GM10266 (cell line): Measurements from ENCODE around the gene PVALEF.

Source experiments
- DNase-seq: peaks from one replicate; pipeline ENCODE4 v3.0.0; 2012; ENCODE audit errors: extremely low spot score
- TF ChIP-seq, protein P1 (sequence below): IDR thresholded peaks from 2 replicates; pipeline ENCODE4 v1.5.1; 2012; ENCODE audit warnings: mild to moderate bottlenecking, low read depth; ENCODE audit not compliant: control insufficient read depth, insufficient read depth; ENCODE audit errors: missing control alignments

PVALEF gene

DNA sequence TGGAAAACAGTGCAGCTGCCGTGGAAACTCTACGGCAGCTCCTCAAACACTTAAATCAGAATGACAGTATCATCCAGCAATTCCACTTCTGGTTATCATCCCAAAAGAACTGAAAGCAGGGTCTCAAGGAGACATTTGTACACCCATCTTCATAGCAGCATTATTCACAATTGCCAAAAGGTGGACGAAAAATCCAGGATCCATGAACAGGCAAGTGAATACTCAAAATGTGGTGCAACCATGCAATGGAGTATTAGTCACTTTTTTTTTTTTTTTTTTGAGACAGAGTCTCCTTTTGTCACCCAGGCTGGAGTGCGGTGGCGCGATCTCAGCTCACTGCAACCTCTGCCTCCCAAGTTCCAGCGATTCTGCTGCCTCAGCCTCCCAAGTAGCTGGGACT lies 11.4 kb downstream of the PVALEF start:
- TF ChIP-seq, protein P1, sequence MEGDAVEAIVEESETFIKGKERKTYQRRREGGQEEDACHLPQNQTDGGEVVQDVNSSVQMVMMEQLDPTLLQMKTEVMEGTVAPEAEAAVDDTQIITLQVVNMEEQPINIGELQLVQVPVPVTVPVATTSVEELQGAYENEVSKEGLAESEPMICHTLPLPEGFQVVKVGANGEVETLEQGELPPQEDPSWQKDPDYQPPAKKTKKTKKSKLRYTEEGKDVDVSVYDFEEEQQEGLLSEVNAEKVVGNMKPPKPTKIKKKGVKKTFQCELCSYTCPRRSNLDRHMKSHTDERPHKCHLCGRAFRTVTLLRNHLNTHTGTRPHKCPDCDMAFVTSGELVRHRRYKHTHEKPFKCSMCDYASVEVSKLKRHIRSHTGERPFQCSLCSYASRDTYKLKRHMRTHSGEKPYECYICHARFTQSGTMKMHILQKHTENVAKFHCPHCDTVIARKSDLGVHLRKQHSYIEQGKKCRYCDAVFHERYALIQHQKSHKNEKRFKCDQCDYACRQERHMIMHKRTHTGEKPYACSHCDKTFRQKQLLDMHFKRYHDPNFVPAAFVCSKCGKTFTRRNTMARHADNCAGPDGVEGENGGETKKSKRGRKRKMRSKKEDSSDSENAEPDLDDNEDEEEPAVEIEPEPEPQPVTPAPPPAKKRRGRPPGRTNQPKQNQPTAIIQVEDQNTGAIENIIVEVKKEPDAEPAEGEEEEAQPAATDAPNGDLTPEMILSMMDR: no peak
- no peak for DNase-seq

DNA sequence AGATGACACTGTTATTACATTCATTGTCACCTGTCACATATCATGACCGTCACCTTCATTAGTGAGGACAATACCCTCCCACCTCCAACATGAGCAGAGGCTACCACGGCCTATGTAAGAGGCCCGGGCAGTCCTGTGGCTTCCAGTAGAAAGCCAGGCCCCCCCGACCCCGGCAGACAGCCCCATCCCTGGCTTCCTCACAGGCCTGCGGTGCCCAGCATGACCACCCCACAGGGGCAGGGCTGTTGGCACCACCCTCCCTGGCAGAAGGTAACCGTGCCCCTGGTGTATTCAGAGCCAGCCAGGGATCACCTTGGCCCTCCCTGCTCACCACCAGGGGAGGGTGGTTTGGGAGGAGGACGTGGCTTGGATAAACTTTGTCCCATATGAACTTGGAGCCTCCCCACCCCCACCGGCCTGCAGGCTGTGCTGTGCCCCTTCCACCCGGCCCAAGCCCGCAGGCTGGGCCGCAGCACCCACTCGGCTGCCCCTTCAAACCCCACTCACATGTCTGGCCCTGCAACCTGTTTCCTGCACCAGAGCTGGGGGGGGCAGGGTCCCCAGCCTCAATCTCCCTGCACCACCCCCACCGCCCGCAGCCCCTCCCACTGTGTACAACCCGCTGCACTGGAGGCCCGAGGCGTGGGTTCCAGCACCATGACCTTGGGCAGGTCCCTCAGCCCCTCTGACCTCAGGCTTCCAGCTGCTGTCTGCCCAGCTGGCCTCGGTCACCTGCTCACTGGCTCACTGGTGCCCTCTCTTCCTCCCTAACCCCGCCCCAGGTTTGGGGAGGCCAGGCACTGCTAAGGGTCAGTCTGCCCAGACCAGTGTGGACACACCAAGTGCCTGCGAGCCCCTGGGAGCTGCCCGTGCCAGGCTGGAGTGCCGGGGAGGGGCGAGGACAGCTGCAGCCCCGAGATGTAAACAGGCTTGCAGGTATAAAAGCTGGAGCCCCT lies 13.1 kb downstream of the PVALEF start:
- DNase-seq: no peak
- TF ChIP-seq, protein P1: no peak

DNA sequence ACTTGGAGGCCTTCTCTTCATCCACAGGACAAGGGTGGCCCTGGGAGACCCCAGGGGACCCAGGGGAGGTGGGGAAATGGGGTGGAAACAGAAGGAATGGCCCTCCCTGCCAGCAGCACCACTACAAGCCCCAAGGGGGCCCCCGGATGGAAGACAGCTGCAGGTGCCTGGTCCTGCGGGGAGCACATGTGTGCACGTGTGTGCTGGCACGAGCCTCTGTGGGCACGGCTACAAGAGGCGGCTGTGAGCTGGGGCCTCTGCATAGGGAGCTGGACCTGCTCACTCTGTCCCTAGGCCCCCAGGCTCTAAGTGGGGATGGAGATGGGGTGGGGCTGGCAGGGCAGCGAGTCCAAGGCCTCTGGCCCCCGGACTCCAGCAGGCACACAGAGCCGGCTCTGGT lies 13.9 kb downstream of the PVALEF start:
- DNase-seq: no peak
- TF ChIP-seq, protein P1: no peak

DNA sequence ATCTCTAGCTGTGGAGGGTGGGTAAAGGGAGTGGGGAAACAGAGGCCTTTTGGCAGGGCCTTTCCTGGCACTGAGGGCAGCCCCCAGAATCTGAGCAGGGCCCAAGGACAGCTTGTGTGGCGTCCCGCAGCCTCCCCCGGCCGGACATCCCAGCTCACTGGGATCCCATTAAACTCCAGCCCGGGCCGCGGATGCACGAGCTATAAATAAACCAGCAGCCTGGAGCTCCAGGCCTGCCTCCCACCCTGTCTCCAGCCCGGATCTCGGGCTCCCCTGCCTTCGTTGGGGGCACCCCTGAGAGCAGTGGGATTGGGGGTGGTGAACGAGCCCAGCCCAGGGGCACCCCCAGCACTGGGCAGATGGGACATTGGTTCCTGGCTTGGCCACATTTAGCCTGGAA lies 14.6 kb downstream of the PVALEF start:
- DNase-seq: no peak
- TF ChIP-seq, protein P1: no peak

DNA sequence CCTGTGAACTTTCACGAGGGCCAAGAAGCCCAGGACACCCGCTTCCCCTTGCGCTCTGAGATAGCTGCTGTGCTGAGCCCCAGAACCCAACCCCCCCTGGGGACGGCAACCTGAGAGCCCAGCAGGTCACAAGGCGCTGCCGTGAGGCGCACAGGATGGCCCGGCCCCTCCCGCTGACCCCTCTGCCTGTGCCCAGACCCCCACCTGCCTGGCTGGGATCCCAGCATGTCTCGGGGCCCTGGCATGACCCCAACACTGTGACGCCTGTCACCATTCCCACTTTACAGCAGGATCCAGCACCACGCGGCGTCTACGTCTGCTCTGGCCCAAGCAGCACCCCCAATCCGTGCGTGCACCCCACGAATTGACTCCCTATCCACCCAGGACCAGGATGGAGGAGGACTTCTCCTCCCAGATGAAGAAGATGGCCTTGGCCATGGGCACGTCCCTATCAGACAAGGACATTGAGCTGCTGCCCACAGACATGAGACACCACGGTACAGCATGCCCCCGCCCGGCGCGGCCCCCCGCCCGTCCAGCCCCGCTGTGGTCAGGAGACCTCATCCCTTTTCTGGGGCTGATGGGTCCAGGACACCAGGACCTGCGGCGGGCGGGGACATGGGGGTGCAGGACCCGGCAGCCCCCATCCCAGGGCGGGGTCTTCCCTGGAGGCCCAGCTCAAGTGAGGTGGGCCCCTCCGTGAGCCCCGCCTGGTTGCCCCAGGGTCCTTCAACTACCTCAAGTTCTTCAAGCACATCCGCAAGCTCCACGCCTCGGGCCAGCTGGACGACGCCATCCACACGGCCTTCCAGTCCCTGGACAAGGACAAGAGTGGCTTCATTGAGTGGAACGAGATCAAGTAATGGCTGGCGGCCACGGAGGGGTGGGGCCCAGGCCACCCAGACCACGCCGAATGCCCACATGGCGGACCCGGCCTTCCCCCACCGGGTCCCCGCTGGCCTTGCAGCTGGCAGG lies 15.8 kb downstream of the PVALEF start:
- TF ChIP-seq, protein P1: no peak
- DNase-seq: no peak

DNA sequence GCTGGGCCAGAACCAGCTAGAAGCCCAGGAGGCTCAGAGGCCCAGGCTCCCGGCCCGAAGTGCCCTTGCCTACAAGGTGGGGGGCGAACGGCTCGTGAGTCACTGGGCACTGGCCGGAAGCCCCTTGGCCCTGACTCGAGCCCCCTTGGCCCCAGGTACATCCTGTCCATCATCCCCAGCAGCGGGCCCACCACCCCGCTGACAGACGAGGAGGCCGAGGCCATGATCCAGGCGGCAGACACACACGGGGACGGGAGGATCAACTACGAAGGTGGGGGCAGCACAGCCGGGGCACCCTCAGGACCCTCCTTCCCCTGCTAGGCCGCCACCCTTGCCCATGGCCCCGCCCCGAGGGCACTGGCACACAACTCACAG lies 16.5 kb downstream of the PVALEF start:
- DNase-seq: no peak
- TF ChIP-seq, protein P1: no peak

DNA sequence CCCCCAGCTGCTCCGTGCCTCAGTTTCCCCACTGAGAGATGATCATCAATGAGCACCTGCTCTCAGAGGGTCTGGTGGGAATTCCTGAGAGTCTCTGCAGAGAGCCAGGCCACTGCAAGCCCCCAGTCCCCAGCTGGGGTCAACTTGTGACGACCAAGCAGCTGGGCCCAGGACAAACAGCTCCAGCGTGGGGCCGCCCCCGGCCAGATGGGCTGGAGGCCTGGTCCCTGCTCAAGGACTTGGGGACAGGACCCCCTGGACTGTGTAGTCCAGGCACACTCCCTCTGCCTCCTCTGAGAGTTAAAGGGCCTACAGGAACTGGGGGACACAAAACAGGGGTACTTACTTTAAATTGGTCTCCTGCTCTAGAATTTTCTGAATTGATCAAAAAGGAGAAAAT lies 17.3 kb downstream of the PVALEF start:
- no peak for DNase-seq
- TF ChIP-seq, protein P1: no peak
